Esophagus squamous epithelium (tissue), 5 donors: ENCODE measurements around the gene C19orf25. TPM values are rescaled to one million over a fixed set of nuclear protein-coding genes. Genes with fewer than 3 reads are reported as not detected.

ENCODE experiments used
- DNase-seq: peaks from one replicate; lab custom pipeline; 2025; lab: John Stamatoyannopoulos, UW
- H3K27ac ChIP-seq, 4 donors: fragments of 200-600 bp; sonication (generic); one replicate each; pipeline ENCODE4 v1.5.1; 2016 to 2019; ENCODE audit warnings: mild to moderate bottlenecking in 1 of 4
- H3K27me3 ChIP-seq, 4 donors: fragments of 200-600 bp; sonication (generic); 1 replicate in 3 of 4; 2 replicates in 1 of 4; pipeline versions ENCODE4 v1.5.1 to v1.6.0; 2017 to 2021; ENCODE audit warnings: antibody characterized with exemption in 1 of 4
- H3K36me3 ChIP-seq, 3 donors: fragments of 200-600 bp; sonication (generic); one replicate each; pipeline ENCODE4 v1.5.1; 2016 to 2019
- H3K4me1 ChIP-seq, 3 donors: fragments of 200-600 bp; sonication (generic); one replicate each; pipeline ENCODE4 v1.5.1; 2017 to 2019
- H3K4me3 ChIP-seq, 4 donors: fragments of 200-600 bp; sonication (generic); 1 replicate in 3 of 4; 2 replicates in 1 of 4; pipeline ENCODE4 v1.5.1; 2016 to 2019; ENCODE audit warnings: mild to moderate bottlenecking in 2 of 4, moderate library complexity in 1 of 4
- H3K9me3 ChIP-seq, 3 donors: fragments of 200-600 bp; sonication (generic); one replicate each; pipeline ENCODE4 v1.5.1; 2016 to 2019
- POLR2A ChIP-seq, 4 donors: fragments of 450-650 bp; IDR thresholded peaks; one replicate each; pipeline ENCODE4 v1.6.1; 2017; ENCODE audit warnings: antibody characterized with exemption in 4 of 4, mild to moderate bottlenecking in 4 of 4, moderate library complexity in 3 of 4
- WGBS, 2 donors: methylation state at CpG; one replicate each; pipeline ENCODE4 v1.1.5; 2018; 5-methylcytosine and 5-hydroxymethylcytosine counted together
- intact Hi-C: fragments of 100-400 bp; cut with DNase I; formaldehyde crosslinking; loops from one replicate; pipeline ENCODE4 v1.15.0; 2022
- total RNA-seq, 4 donors: library from RNA; depleted of rRNA; stranded (reverse); fragments of >200 nt; gene quantifications; one replicate each; pipeline ENCODE4 v1.1.0, GENCODE V29; 2016
- TF ChIP-seq, protein P1 (sequence below), 6 experiments: fragments of 450-650 bp in 4 of 6; fragments of 200-600 bp in 2 of 6; sonication (generic) in 2 of 6; IDR thresholded peaks; one replicate each; pipeline ENCODE4 v1.5.1; 2016 to 2019; ENCODE audit warnings: antibody characterized with exemption in 6 of 6, mild to moderate bottlenecking in 4 of 6, moderate library complexity in 4 of 6
- donor health status: DM: yes; HTN: yes; CAD: no.

Gene C19orf25
- total RNA-seq, 4 donors from 2014 or later: 17.8 to 24.5 (median 23.0) TPM

- Histone ChIP-seq H3K4me3 (peak overlapping the region in 2 of 4 donors; percentile 33 to 47), H3K27ac (peak overlapping the region; percentile 81 to 91 (median 87)), H3K27me3 (peaks cover 0 to 38% (median 0%) of the 10 kb centered on the region in 4 donors), H3K4me1 (peaks cover 41 to 73% (median 44%) of the 10 kb centered on the region in 3 donors), H3K9me3 (no peaks in the 10 kb centered on the region), H3K36me3 (peaks cover 0 to 16% (median 0%) of the 10 kb centered on the region in 3 donors)
- DNase-seq: no peak
- intact Hi-C loops: no loop called here
- WGBS, 2 donors: 28 to 33% methylated on average over 7 to 9 of the region's 11 CpGs
- TF ChIP-seq POLR2A (IDR thresholded peaks at IDR 0.05): no peak
- TF ChIP-seq, protein P1, sequence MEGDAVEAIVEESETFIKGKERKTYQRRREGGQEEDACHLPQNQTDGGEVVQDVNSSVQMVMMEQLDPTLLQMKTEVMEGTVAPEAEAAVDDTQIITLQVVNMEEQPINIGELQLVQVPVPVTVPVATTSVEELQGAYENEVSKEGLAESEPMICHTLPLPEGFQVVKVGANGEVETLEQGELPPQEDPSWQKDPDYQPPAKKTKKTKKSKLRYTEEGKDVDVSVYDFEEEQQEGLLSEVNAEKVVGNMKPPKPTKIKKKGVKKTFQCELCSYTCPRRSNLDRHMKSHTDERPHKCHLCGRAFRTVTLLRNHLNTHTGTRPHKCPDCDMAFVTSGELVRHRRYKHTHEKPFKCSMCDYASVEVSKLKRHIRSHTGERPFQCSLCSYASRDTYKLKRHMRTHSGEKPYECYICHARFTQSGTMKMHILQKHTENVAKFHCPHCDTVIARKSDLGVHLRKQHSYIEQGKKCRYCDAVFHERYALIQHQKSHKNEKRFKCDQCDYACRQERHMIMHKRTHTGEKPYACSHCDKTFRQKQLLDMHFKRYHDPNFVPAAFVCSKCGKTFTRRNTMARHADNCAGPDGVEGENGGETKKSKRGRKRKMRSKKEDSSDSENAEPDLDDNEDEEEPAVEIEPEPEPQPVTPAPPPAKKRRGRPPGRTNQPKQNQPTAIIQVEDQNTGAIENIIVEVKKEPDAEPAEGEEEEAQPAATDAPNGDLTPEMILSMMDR (IDR thresholded peaks at IDR 0.05): no peak
Measured at GRCh38 chr19:1509602-1510441, 30.8 kb upstream of the C19orf25 start.

- Histone ChIP-seq H3K27me3 (peaks cover 0 to 35% (median under 1%) of the 10 kb centered on the region in 4 donors), H3K27ac (peak overlapping the region; percentile 86 to 93 (median 90)), H3K9me3 (no peaks in the 10 kb centered on the region), H3K4me1 (peaks cover 41 to 72% (median 41%) of the 10 kb centered on the region in 3 donors), H3K4me3 (peak overlapping the region; percentile 24 to 65 (median 46)), H3K36me3 (peaks cover 0 to 16% (median 0%) of the 10 kb centered on the region in 3 donors)
- 34 to 42% methylated on average over 5 to 6 of the region's 12 CpGs for WGBS, 2 donors
- TF ChIP-seq POLR2A (IDR thresholded peaks at IDR 0.05): no peak
- TF ChIP-seq, protein P1 (IDR thresholded peaks at IDR 0.05): no peak
- DNase-seq: no peak
- intact Hi-C loops: no loop called here
Measured at GRCh38 chr19:1508507-1508856, 29.5 kb upstream of the C19orf25 start.

DNA sequence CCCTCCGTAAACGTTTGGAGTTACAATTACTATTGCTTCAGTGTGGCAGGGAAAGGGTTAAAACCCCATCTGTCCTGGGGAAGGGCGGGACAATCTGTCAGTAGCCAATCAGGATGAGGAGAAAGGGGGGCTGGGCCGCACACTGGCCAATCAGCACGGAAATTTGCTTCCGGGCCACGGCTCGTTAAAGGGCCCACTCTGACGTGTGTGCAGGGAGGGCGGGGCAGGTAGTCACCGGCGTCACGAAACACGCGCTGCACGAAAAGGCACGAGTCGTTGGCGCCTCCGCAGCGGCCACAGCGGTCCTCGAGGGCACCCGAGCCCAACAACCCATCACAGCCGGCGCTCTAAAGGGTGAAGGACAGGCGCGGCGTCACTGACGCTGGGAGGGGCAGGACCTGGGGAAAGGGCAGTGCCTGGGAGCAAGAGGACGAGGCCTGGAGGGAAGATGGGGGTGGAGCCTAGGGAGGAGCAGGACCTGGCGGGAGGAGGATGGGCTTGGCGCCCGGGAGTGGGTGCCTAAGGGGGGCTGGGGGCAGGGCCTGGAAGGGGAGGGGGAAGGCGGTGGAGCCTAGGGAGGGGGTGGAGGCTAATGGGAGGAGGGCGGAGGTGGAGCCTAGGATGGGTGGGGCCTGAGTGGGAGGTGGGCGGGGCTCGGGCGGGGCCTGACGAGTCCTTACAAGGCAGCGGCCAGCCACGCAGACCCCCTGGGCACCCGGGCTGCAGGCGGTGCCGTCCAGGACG, 28.9 kb upstream of the C19orf25 start:
- Histone ChIP-seq H3K36me3 (peaks cover 0 to 16% (median 0%) of the 10 kb centered on the region in 3 donors), H3K4me1 (peaks cover 42 to 74% (median 44%) of the 10 kb centered on the region in 3 donors), H3K27ac (peak overlapping the region; percentile 86 to 93 (median 90)), H3K9me3 (no peaks in the 10 kb centered on the region), H3K27me3 (peaks cover 0 to 35% (median 3%) of the 10 kb centered on the region in 4 donors), H3K4me3 (peak overlapping the region; percentile 24 to 65 (median 46))
- no peak for TF ChIP-seq POLR2A (IDR thresholded peaks at IDR 0.05)
- TF ChIP-seq, protein P1 (IDR thresholded peaks at IDR 0.05): no peak
- DNase-seq: peak; percentile 60
- intact Hi-C loops: no loop called here
- WGBS, 2 donors: 3 to 5% methylated on average over 15 to 23 of the region's 46 CpGs

- Histone ChIP-seq H3K27ac (peak overlapping the region; percentile 86 to 93 (median 90)), H3K4me1 (peaks cover 36 to 73% (median 45%) of the 10 kb centered on the region in 3 donors), H3K27me3 (peaks cover 0 to 35% (median 6%) of the 10 kb centered on the region in 4 donors), H3K9me3 (no peaks in the 10 kb centered on the region), H3K36me3 (peaks cover 0 to 16% (median 0%) of the 10 kb centered on the region in 3 donors), H3K4me3 (peak overlapping the region in 3 of 4 donors; percentile 45 to 65 (median 48))
- intact Hi-C loops: no loop called here
- no peak for TF ChIP-seq POLR2A (IDR thresholded peaks at IDR 0.05)
- TF ChIP-seq, protein P1 (IDR thresholded peaks at IDR 0.05): no peak
- no peak for DNase-seq
- WGBS, 2 donors: 60 to 80% methylated on average over 2 to 6 of the region's 23 CpGs
Measured at GRCh38 chr19:1507192-1507660, 28.2 kb upstream of the C19orf25 start.
